Measurements from ENCODE around the gene NUCB2.

DNA sequence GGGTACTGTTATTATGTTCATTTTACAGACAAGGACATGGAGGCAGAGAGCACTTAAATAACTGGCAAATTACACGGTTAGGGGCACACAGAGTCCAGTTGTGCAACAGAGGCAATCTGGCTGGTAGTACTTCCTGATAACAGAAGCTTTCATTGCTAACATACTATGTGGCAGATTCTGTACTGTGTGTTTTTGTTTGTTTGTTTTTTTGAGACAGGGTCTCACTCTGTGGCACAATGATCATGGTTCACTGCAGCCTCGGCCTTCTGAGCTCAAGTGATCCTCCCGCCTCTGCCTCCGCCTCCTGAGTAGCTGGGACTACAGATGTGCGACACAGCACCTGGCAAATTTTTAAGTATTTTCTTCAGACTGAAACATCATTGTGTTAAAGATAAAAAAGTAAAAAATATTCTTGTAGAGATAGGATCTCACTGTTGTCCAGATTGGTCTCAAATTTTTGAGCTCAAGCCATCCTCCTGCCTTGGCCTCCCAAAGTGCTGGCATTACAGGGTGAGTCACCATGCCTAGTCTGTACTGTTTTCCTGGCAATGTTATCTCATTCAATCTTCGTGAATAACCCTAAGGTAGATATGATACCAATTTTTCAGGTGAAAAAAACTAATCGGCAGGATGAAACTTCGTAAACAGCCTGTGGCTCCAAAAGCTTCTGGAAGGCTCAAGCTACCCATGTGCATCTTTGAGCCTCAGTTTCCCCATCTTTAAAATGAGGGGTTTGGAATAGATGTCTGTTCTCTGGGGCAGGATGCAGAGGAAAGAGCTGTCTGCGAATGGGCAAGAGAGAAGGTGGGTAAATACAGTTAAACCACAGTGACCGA lies 921 bp upstream of the NUCB2 start:
- TF ChIP-seq CTCF (conservative IDR thresholded peaks at IDR 0.05 in 1 of 2, IDR thresholded peaks at IDR 0.05 in 1 of 2; ENCODE audit: low read depth in 1 of 2, low read length in 2 of 2) (no peak), EZH2 (IDR thresholded peaks at IDR 0.05; ENCODE audit: low read length, missing control alignments) (no peak)
